Body of pancreas (tissue), 4 donors: ENCODE results near the gene CCDC116. TPM values are rescaled to one million over a fixed set of nuclear protein-coding genes. Genes with fewer than 3 reads are reported as not detected.

Experiments used
- ATAC-seq: fragments of 150-250 bp; one replicate; pipeline ENCODE4 v1.9.1; 2016
- DNase-seq, 4 donors: peaks; one replicate each; pipeline ENCODE4 v3.0.0-alpha.2; 2019
- H3K27ac ChIP-seq, 4 donors: fragments of 200-600 bp; sonication (generic); 1 replicate in 3 of 4; 2 replicates in 1 of 4; pipeline versions ENCODE4 v1.5.1 to v1.6.1; 2016 to 2019; ENCODE audit warnings: mild to moderate bottlenecking in 1 of 4, mixed read lengths in 1 of 4, moderate library complexity in 1 of 4
- H3K27me3 ChIP-seq, 2 donors: fragments of 200-600 bp; sonication (generic); one replicate each; pipeline ENCODE4 v1.6.0; 2016; ENCODE audit warnings: mild to moderate bottlenecking in 1 of 2
- H3K36me3 ChIP-seq, 2 donors: fragments of 200-600 bp; sonication (generic); replicated peaks in 1 of 2; 2 replicates each; pipeline ENCODE4 v1.5.1; 2016; ENCODE audit warnings: low read depth in 2 of 2; ENCODE audit not compliant: insufficient read depth in 1 of 2
- H3K4me1 ChIP-seq: fragments of 200-600 bp; sonication (generic); one replicate; pipeline ENCODE4 v1.6.0; 2016
- H3K4me3 ChIP-seq, 2 donors: fragments of 200-600 bp; sonication (generic); 1 replicate in 1 of 2; 2 replicates in 1 of 2; pipeline ENCODE4 v1.5.1; 2016 to 2019
- H3K9me3 ChIP-seq, 3 donors: fragments of 200-600 bp; sonication (generic); 1 replicate in 2 of 3; 2 replicates in 1 of 3; pipeline ENCODE4 v1.5.1; 2016
- CTCF ChIP-seq, 7 experiments: fragments of 450-650 bp in 4 of 7; fragments of 200-600 bp in 3 of 7; sonication (generic) in 3 of 7; IDR thresholded peaks; one replicate each; pipeline ENCODE4 v1.5.1; 2016 to 2019; ENCODE audit warnings: antibody characterized with exemption in 7 of 7
- POLR2A ChIP-seq, 3 donors: fragments of 450-650 bp; IDR thresholded peaks; one replicate each; pipeline ENCODE4 v1.6.1; 2016; ENCODE audit warnings: antibody characterized with exemption in 3 of 3, mild to moderate bottlenecking in 2 of 3
- WGBS, 2 donors: methylation state at CpG; one replicate each; pipeline ENCODE4 v1.1.5; 2017; 5-methylcytosine and 5-hydroxymethylcytosine counted together
- intact Hi-C: fragments of 100-400 bp; cut with DNase I; formaldehyde crosslinking; loops from one replicate; pipeline ENCODE4 v1.15.1; 2023
- total RNA-seq, 2 donors: library from RNA; depleted of rRNA; stranded (reverse); fragments of >200 nt; gene quantifications; one replicate each; pipeline ENCODE4 v1.1.0, GENCODE V29; 2016

Gene CCDC116
- total RNA-seq, result under 1 TPM in 1 of 2 donors, not detected in 1; 0.52 TPM

- 81 to 84% methylated on average over 21 to 24 of the region's 27 CpGs for WGBS, 2 donors
- no peak for DNase-seq
- Histone ChIP-seq H3K27me3 (no peaks in the 10 kb centered on the region), H3K4me3 (no peak within 1 kb of the TSS), H3K9me3 (no peaks in the 10 kb centered on the region), H3K36me3 (no peaks in the 10 kb centered on the region), H3K4me1 (peaks cover 22% of the 10 kb centered on the region), H3K27ac (no peak within 1 kb of the TSS)
- no peak for ATAC-seq
- TF ChIP-seq POLR2A (IDR thresholded peaks at IDR 0.05) (no peak), CTCF (IDR thresholded peaks at IDR 0.05) (no peak)
- intact Hi-C loops, result no loop called here
These were observed at the start of gene CCDC116 for GRCh38 chr22:21632237-21632895. CCDC116 (plus strand) TSS chr22:21632760; CDS start chr22:21633182, 422 bp downstream.

GRCh38 chr22:21582801-21583740 lies 49.5 kb upstream of the CCDC116 start:
- Histone ChIP-seq H3K27me3 (no peaks in the 10 kb centered on the region), H3K9me3 (no peaks in the 10 kb centered on the region), H3K27ac (peak overlapping the region in 1 of 4 donors; percentile 1), H3K4me3 (no peak overlapping the region), H3K36me3 (no peaks in the 10 kb centered on the region), H3K4me1 (peaks cover 45% of the 10 kb centered on the region)
- ATAC-seq (no peak), DNase-seq (no peak)
- TF ChIP-seq CTCF (IDR thresholded peaks at IDR 0.05) (no peak), POLR2A (IDR thresholded peaks at IDR 0.05) (no peak)
- WGBS, 2 donors, result 38 to 66% methylated on average over 7 to 10 of the region's 10 CpGs
- intact Hi-C loops, result no loop called here

GRCh38 chr22:21585389-21585788 lies 47.2 kb upstream of the CCDC116 start:
- no peaks in the 10 kb centered on the region for H3K9me3 ChIP-seq

GRCh38 chr22:21587803-21588611 lies 44.6 kb upstream of the CCDC116 start:
- H3K27me3 ChIP-seq, result no peaks in the 10 kb centered on the region
- ATAC-seq, result no peak
- no peaks in the 10 kb centered on the region for H3K9me3 ChIP-seq
- intact Hi-C loops, result no loop called here
- 73 to 76% methylated on average over 4 of the region's 4 CpGs for WGBS, 2 donors
- TF ChIP-seq POLR2A (IDR thresholded peaks at IDR 0.05), result no peak
- TF ChIP-seq CTCF (IDR thresholded peaks at IDR 0.05), result no peak
- DNase-seq, result no peak
- H3K4me1 ChIP-seq, result peaks cover 40% of the 10 kb centered on the region
- H3K27ac ChIP-seq, result no peak overlapping the region
- no peaks in the 10 kb centered on the region for H3K36me3 ChIP-seq
- no peak overlapping the region for H3K4me3 ChIP-seq

More at GRCh38 chr22:21585389-21585788, 47.2 kb upstream of the CCDC116 start:
- peaks cover 43% of the 10 kb centered on the region for H3K4me1 ChIP-seq
- TF ChIP-seq POLR2A (IDR thresholded peaks at IDR 0.05) (no peak), CTCF (IDR thresholded peaks at IDR 0.05) (no peak)
- no peak overlapping the region for H3K27ac ChIP-seq
- H3K36me3 ChIP-seq, result no peaks in the 10 kb centered on the region
- H3K4me3 ChIP-seq, result no peak overlapping the region
- H3K27me3 ChIP-seq, result no peaks in the 10 kb centered on the region
- intact Hi-C loops, result no loop called here
- 69 to 79% methylated on average over 2 of the region's 2 CpGs for WGBS, 2 donors
- no peak for DNase-seq
- no peak for ATAC-seq
